ENCODE measurements around the gene HNRNPM. TPM values are rescaled to one million over a fixed set of nuclear protein-coding genes. Genes with fewer than 3 reads are reported as not detected.
"Not testable (repeated sequence)": the region's sequence is repeated elsewhere in the genome, so short reads cannot be mapped to it uniquely, and the experiment has no call there.

HNRNPM gene
- total RNA-seq, 4 donors from 2014 or later = 80.4 to 158 (median 111) TPM

DNA sequence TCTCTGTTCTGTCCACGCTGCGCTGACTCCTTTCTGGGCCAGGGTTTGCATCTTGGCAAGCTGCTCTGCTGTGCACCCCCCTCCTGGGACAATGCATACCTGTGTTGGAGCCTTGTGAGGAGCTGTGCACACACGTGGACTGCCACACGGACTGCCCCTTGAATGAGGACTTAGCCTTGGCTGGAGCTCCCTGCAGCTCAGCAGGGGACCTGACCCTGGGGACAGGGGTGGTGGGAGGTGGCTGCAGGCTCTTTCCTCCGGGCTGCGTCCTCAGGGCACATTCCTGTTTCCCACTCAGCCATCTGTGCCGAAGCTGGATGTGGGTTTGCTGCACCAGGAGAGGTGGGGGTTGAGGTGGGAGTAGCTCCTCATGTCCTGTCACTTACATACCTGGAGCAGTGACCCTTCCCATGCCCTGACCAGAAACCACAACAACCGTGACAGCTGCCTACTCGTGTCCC, 46.4 kb upstream of the HNRNPM start:
- TF ChIP-seq CTCF (IDR thresholded peaks at IDR 0.05) = no peak
- ATAC-seq (ENCODE audit: low FRiP score) = no peak
- no peak for DNase-seq (ENCODE audit: low spot score)

DNA sequence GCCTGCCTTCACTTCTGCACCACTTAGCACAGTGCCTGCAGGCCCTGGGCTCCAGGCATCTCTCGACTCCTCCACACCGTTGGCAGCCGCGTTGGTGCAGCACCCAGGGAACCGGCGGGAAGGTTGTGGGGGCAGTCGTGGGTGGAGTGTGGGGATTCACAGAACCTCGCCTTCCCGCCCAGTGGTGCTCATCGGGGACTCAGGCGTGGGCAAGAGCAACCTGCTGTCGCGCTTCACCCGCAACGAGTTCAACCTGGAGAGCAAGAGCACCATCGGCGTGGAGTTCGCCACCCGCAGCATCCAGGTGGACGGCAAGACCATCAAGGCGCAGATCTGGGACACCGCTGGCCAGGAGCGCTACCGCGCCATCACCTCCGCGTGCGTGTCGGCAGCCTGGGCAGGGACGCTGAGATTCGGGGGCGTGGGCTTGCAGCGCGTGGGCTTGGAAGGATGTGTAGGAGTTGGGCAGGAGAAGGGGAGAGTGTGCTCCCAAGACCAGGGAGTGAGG, 45.0 kb upstream of the HNRNPM start:
- ATAC-seq (ENCODE audit: low FRiP score) (no peak), DNase-seq (ENCODE audit: low spot score) (no peak)
- TF ChIP-seq CTCF (IDR thresholded peaks at IDR 0.05) = no peak

GRCh38 chr19:8401981-8402411, 42.8 kb upstream of the HNRNPM start:
- no peak for ATAC-seq (ENCODE audit: low FRiP score)
- no peak for TF ChIP-seq CTCF (IDR thresholded peaks at IDR 0.05)
- no peak for DNase-seq (ENCODE audit: low spot score)

GRCh38 chr19:8403098-8403819, 41.5 kb upstream of the HNRNPM start:
- DNase-seq (ENCODE audit: low spot score) (no peak), ATAC-seq (ENCODE audit: low FRiP score) (no peak)
- no peak for TF ChIP-seq CTCF (IDR thresholded peaks at IDR 0.05)

- ATAC-seq (ENCODE audit: low FRiP score) = no peak
- no peak for DNase-seq (ENCODE audit: low spot score)
- no peak for TF ChIP-seq CTCF (IDR thresholded peaks at IDR 0.05)
Observed at GRCh38 chr19:8403820-8404109, 41.0 kb upstream of the HNRNPM start.

DNA sequence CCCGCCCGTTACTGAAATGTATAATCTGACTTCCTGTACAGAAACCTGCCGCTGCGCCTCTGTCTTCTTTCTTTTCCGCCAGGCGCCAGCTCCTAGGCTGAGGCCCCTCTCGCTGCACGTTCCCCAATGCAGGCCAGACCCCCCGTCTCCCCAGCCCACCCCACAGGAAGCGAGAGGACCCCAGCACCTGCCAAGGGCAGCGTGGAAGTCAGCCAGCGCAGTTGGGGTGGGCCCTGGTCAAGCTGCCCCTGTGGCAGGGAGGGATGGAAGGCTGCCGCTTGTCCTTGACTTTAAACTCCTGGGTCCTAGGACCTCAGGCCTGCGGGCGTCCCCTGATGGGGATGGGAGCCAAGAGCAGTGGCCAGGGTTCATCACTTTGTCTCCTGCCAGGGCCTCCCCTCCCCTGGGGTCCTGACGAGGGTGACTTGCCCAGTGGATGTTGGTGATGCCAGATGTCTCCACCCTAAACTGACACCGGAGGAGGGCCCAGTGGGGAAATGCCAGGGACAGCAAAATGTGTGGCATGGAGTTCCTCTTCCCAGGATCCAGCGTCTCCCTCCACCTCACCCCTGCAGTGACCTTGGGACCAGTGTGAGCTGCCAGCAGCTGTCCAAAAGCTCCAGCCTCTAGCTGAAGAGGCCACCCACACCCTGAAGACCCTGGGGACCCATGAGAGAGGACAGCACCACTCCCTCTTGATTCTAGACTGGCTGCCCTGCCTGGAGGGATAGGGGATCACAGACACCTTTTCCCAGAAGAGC, 40.2 kb upstream of the HNRNPM start:
- TF ChIP-seq CTCF (IDR thresholded peaks at IDR 0.05) = no peak
- no peak for ATAC-seq (ENCODE audit: low FRiP score)
- DNase-seq (ENCODE audit: low spot score) = no peak

GRCh38 chr19:8410718-8411117, 34.1 kb upstream of the HNRNPM start:
- DNase-seq (ENCODE audit: low spot score); ATAC-seq (ENCODE audit: low FRiP score): not testable (repeated sequence)
